AG04449 (cell line): ENCODE results near the gene TRPC6.
A peak's percentile ranks its signal among the peaks of the same experiment; 100 is the strongest.

Experiments used
- CTCF ChIA-PET: fragments of 350-600 bp; formaldehyde crosslinking; extraction: SDS; loops from one replicate; lab custom pipeline; 2021; ENCODE audit warnings: antibody characterized with exemption; lab: Yijun Ruan, JAX
- POLR2A ChIA-PET: fragments of 400-600, 350-600 bp; formaldehyde crosslinking; extraction: SDS; loops from one replicate; lab custom pipeline; 2020; ENCODE audit warnings: antibody characterized with exemption, inconsistent platforms; lab: Yijun Ruan, JAX
- DNase-seq: peaks from one replicate; pipeline ENCODE4 v3.0.0-alpha.2; 2010; ENCODE audit warnings: low read depth, low spot score
- H3K4me3 ChIP-seq: 2 replicates; pipeline ENCODE4 v1.5.1; 2011; ENCODE audit warnings: low read depth, mild to moderate bottlenecking, control low read depth, low read length
- CTCF ChIP-seq: IDR thresholded peaks from one replicate; pipeline ENCODE4 v1.5.1; 2011; ENCODE audit warnings: mild to moderate bottlenecking, moderate library complexity, low read length, control low read depth, inconsistent platforms; ENCODE audit not compliant: insufficient read depth; ENCODE audit errors: missing control alignments

Gene TRPC6

GRCh38 chr11:101586965-101587364, 3.2 kb upstream of the TRPC6 start:
- ChIA-PET CTCF (no interaction called here), POLR2A (no interaction called here)
- no peak overlapping the region for H3K4me3 ChIP-seq
- DNase-seq: no peak
- no peak for TF ChIP-seq CTCF

DNA sequence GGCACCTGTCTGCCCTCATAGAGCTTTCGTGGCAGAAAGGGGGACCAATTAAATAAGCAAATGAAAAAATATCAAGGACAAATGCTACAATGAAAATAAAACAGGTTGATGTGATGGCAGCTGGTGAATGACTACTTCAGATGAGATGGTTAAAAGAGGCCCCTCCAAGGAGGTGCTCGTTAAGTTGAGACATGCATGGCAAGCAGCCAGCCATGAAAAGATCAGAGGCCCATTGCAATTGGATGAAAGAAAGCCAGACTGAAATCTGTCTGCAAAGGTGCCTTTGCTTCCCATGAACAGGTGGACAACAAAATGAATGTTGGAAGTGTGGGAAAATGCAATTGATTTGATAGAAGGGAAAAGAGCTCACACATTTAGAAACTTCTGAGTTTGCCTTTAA, 848 bp upstream of the TRPC6 start:
- CTCF ChIA-PET: no interaction called here
- no peak for DNase-seq
- H3K4me3 ChIP-seq: no peak overlapping the region
- POLR2A ChIA-PET: no interaction called here
- TF ChIP-seq CTCF: no peak

DNA sequence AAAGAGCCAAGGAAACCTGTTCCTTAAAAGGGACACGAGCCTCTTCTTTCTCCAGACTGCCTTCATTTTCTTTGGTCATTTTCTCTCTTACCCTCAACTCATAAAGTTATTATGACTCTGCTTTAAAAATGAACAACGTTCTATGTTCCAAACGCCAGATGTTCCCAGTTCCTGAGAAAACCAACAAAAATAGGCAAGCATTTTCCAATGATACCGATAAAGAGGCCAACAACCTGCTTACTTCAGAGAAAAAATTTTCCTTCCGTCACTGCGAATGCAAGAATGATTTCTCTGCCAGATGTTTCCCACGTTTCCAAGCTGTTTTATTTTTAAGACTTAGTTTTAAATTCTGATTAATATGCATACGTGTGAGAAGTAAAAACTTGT, 315 bp upstream of the TRPC6 start:
- CTCF ChIA-PET: no interaction called here
- H3K4me3 ChIP-seq: no peak overlapping the region
- POLR2A ChIA-PET: no interaction called here

GRCh38 chr11:101582989-101583250, 887 bp downstream of the TRPC6 start:
- ChIA-PET POLR2A (no interaction called here), CTCF (no interaction called here)
- no peak for DNase-seq
- peak overlapping the region; percentile 20 for H3K4me3 ChIP-seq
- no peak for TF ChIP-seq CTCF

More for the DNA sequence above, 315 bp upstream of the TRPC6 start:
- TF ChIP-seq CTCF: no peak
- DNase-seq: no peak

DNA sequence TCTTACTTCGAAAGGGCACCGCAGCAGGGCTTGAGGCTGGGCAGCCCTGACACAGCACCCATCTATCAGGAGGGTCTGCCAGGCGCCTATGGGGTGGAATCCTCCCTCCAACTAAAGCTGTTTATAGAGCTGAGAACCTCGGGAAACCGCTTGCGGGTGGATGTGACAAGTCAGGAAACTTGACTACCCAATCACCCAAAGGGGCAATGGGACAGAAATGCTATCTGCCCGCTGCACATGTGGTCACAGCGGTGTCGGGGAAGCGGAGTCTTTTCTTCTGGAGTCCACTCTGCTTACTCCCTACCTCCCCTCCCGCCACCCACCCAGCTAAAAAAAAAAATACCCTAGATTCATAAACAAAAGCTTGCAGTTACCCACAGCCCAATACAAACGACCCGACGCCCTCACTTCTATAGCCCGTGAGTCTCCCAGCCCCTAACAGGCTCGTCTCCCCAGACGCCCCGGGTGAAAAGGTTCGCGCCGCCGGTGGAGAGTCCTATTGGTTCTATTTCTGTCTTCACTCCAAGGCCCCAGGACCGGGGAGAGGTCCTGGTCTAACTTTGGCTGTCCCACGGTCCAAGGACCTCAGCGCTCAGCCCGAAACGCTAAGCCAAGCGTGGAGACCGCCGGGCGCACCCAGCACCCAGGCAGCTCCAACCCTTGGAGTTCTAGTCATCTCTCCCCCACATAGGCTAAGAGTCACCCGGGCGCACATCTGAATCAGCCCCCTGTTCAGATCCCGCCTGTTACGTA, 1.4 kb downstream of the TRPC6 start:
- POLR2A ChIA-PET: no interaction called here
- CTCF ChIA-PET: no interaction called here
- no peak for DNase-seq
- no peak for TF ChIP-seq CTCF
- no peak overlapping the region for H3K4me3 ChIP-seq

DNA sequence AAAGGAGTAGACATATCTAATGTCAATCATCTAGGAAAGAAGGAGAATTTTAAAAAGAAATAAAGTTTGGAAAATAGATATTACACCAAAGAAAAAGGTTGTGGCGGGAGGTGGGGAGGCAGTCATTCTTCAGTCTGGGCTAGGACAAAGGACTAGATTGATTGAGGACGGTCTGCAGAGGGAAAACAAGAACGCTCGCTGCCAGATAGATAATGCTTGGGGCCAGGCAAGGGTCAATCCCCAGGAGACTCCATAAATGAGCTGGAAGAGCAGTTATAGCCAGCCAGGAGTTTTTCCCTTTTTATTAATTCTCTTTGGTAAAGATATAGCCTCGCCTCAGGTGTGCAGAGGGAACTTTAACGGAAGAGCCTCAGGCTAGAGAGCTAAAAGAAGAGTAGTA, 6.3 kb downstream of the TRPC6 start:
- no peak overlapping the region for H3K4me3 ChIP-seq
- CTCF ChIA-PET: no interaction called here
- TF ChIP-seq CTCF: no peak
- DNase-seq: no peak
- POLR2A ChIA-PET: no interaction called here
